Measurements from ENCODE around the gene TRIM33.

DNA sequence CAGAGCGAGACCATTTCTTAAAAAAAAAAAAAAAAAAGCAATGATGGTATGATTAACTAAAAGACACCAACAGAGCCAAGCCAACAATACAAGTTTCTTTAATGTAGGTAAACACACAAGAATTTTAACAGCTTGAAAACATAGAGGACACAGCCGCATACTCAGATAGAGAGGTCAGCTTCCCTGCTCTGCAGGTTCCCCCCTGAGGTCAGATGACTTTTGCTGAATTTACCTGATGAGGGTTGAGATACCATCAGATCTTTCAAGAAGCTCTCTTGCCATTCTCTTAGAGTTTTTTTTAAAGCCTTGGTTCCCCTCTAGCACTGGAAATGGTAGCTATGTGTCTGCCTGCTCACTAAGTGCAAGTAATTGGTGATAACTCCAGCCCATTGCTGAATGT lies 39.3 kb upstream of the TRIM33 start:
- TF ChIP-seq, protein P1, sequence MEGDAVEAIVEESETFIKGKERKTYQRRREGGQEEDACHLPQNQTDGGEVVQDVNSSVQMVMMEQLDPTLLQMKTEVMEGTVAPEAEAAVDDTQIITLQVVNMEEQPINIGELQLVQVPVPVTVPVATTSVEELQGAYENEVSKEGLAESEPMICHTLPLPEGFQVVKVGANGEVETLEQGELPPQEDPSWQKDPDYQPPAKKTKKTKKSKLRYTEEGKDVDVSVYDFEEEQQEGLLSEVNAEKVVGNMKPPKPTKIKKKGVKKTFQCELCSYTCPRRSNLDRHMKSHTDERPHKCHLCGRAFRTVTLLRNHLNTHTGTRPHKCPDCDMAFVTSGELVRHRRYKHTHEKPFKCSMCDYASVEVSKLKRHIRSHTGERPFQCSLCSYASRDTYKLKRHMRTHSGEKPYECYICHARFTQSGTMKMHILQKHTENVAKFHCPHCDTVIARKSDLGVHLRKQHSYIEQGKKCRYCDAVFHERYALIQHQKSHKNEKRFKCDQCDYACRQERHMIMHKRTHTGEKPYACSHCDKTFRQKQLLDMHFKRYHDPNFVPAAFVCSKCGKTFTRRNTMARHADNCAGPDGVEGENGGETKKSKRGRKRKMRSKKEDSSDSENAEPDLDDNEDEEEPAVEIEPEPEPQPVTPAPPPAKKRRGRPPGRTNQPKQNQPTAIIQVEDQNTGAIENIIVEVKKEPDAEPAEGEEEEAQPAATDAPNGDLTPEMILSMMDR (IDR thresholded peaks at IDR 0.05), result no peak
- TF ChIP-seq EP300 (IDR thresholded peaks at IDR 0.05) (no peak), POLR2A (IDR thresholded peaks at IDR 0.05) (no peak), POLR2AphosphoS5 (IDR thresholded peaks at IDR 0.05) (no peak)

Measured in gastroesophageal sphincter (tissue), 3 donors.